DND-41 (cell line): ENCODE results near the gene ACSS3.

Experiments
- CTCF ChIP-seq: IDR thresholded peaks from 2 replicates; pipeline ENCODE4 v1.5.1; 2012; ENCODE audit warnings: borderline replicate concordance, low read length, moderate library complexity, mild to moderate bottlenecking; ENCODE audit not compliant: poor library complexity, severe bottlenecking; ENCODE audit errors: extremely low read depth
- EZH2 ChIP-seq: IDR thresholded peaks from 3 replicates; pipeline ENCODE4 v1.6.1; 2012; ENCODE audit warnings: borderline replicate concordance, low read depth, mild to moderate bottlenecking, moderate library complexity, low read length, inconsistent platforms; ENCODE audit not compliant: severe bottlenecking

- TF ChIP-seq CTCF (no peak), EZH2 (no peak)
These were observed 210.8 kb downstream of the ACSS3 start for GRCh38 chr12:81288651-81289050.
